DND-41 (cell line): ENCODE measurements around the gene THRB.

Experiments
- ATAC-seq: fragments of 200-7000 bp; cut with Tn5 transposase; 3 replicates; pipeline ENCODE4 v1.9.1; 2021; ENCODE audit warnings: low read depth; ENCODE audit not compliant: insufficient read depth
- DNase-seq: peaks from one replicate; pipeline ENCODE4 v3.0.0-alpha.2; 2020
- H2AFZ ChIP-seq: 2 replicates; pipeline ENCODE4 v1.6.0; 2012; ENCODE audit warnings: low read depth, low read length
- H3K27ac ChIP-seq: 2 replicates; pipeline ENCODE4 v1.5.1; 2012; ENCODE audit warnings: low read length, inconsistent platforms
- H3K27me3 ChIP-seq: fragments of 200-600 bp; sonication (generic); 2 replicates; pipeline ENCODE4 v1.6.0; 2012; ENCODE audit warnings: low read length, mild to moderate bottlenecking, inconsistent platforms; ENCODE audit not compliant: insufficient read depth, poor library complexity
- H3K36me3 ChIP-seq: 2 replicates; pipeline ENCODE4 v1.5.1; 2012; ENCODE audit warnings: low read length, inconsistent platforms; ENCODE audit not compliant: insufficient read depth
- H3K4me1 ChIP-seq: 2 replicates; pipeline ENCODE4 v1.5.1; 2012; ENCODE audit warnings: mild to moderate bottlenecking, low read length; ENCODE audit not compliant: insufficient read depth
- H3K4me2 ChIP-seq: 2 replicates; pipeline ENCODE4 v1.6.0; 2012; ENCODE audit warnings: mild to moderate bottlenecking, moderate library complexity, low read length, inconsistent platforms; ENCODE audit not compliant: insufficient read depth
- H3K4me3 ChIP-seq, 2 experiments: fragments of 200-600 bp in 1 of 2; shearing (Covaris generic) in 1 of 2; 2 replicates each; pipeline ENCODE4 v1.5.1; 2012 to 2016; ENCODE audit warnings: inconsistent platforms in 2 of 2, low read length in 2 of 2, mild to moderate bottlenecking in 2 of 2, low read depth in 1 of 2, moderate library complexity in 1 of 2
- H3K79me2 ChIP-seq: 2 replicates; pipeline ENCODE4 v1.6.0; 2012; ENCODE audit warnings: low read length, inconsistent platforms; ENCODE audit not compliant: insufficient read depth
- H3K9ac ChIP-seq: 2 replicates; pipeline ENCODE4 v1.6.0; 2012; ENCODE audit warnings: low read depth, mild to moderate bottlenecking, inconsistent platforms, low read length, moderate library complexity
- H3K9me3 ChIP-seq: 2 replicates; pipeline ENCODE4 v1.5.1; 2012; ENCODE audit warnings: low read length, moderate library complexity, mild to moderate bottlenecking, inconsistent platforms; ENCODE audit not compliant: insufficient read depth, severe bottlenecking
- H4K20me1 ChIP-seq: 2 replicates; pipeline ENCODE4 v1.6.0; 2012; ENCODE audit warnings: low read length; ENCODE audit not compliant: insufficient read depth
- EZH2 ChIP-seq: IDR thresholded peaks from 3 replicates; pipeline ENCODE4 v1.6.1; 2012; ENCODE audit warnings: borderline replicate concordance, low read depth, mild to moderate bottlenecking, moderate library complexity, low read length, inconsistent platforms; ENCODE audit not compliant: severe bottlenecking
- TF ChIP-seq, protein P1 (sequence below): IDR thresholded peaks from 2 replicates; pipeline ENCODE4 v1.5.1; 2012; ENCODE audit warnings: borderline replicate concordance, low read length, moderate library complexity, mild to moderate bottlenecking; ENCODE audit not compliant: poor library complexity, severe bottlenecking; ENCODE audit errors: extremely low read depth

Gene THRB

DNA sequence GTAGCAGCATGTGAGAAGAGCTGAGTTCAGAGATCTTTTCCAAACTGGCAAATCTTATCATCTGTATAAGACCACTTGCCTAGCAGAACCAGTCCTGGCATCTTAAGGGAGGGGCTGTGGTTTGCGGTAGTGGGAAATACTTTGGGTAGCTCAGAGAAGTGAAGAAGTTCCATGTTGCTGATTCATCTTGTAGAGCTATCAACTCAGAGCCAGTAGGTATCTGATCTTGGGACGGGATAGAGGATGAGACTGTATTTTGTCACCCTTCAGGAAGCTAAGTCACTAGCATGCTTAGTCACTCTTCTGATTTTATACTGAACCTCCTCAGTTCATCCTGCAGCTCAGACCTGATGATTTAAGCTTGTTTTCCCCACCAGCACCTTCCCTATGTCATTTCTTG, 338.2 kb downstream of the THRB start:
- H3K9ac ChIP-seq = no peak overlapping the region
- no peaks in the 10 kb centered on the region for H3K79me2 ChIP-seq
- H3K36me3 ChIP-seq = no peaks in the 10 kb centered on the region
- no peaks in the 10 kb centered on the region for H3K9me3 ChIP-seq
- no peak overlapping the region for H2AFZ ChIP-seq
- no peak overlapping the region for H3K27ac ChIP-seq
- H3K4me2 ChIP-seq = no peak overlapping the region
- ATAC-seq (no peak), DNase-seq (no peak)
- no peaks in the 10 kb centered on the region for H3K4me1 ChIP-seq
- no peak for TF ChIP-seq EZH2
- TF ChIP-seq, protein P1, sequence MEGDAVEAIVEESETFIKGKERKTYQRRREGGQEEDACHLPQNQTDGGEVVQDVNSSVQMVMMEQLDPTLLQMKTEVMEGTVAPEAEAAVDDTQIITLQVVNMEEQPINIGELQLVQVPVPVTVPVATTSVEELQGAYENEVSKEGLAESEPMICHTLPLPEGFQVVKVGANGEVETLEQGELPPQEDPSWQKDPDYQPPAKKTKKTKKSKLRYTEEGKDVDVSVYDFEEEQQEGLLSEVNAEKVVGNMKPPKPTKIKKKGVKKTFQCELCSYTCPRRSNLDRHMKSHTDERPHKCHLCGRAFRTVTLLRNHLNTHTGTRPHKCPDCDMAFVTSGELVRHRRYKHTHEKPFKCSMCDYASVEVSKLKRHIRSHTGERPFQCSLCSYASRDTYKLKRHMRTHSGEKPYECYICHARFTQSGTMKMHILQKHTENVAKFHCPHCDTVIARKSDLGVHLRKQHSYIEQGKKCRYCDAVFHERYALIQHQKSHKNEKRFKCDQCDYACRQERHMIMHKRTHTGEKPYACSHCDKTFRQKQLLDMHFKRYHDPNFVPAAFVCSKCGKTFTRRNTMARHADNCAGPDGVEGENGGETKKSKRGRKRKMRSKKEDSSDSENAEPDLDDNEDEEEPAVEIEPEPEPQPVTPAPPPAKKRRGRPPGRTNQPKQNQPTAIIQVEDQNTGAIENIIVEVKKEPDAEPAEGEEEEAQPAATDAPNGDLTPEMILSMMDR = no peak
- H3K27me3 ChIP-seq = no peaks in the 10 kb centered on the region
- no peak overlapping the region for H3K4me3 ChIP-seq
- H4K20me1 ChIP-seq = no peaks in the 10 kb centered on the region

DNA sequence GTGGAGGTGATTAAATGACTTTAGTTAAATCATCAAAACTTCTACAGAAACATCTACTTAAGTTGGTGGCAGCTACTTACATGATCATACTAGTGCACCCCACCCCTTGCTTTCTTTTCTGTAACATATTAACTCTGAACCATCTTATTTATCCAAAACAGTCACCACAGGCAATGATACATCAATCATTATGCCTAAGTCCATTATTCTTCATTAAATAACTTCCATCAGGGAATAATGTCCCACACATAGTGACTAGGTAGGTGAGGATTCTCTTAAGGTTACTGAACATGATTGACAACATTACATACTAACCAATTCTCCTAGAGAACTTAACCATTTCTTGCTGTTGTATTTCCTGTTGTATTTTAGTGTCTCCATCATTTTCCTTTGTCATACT, 339.4 kb downstream of the THRB start:
- Histone ChIP-seq H3K9me3 (no peaks in the 10 kb centered on the region), H3K4me2 (no peak overlapping the region), H2AFZ (no peak overlapping the region), H4K20me1 (no peaks in the 10 kb centered on the region), H3K4me3 (no peak overlapping the region), H3K27ac (no peak overlapping the region), H3K4me1 (no peaks in the 10 kb centered on the region), H3K27me3 (no peaks in the 10 kb centered on the region), H3K9ac (no peak overlapping the region), H3K79me2 (no peaks in the 10 kb centered on the region), H3K36me3 (no peaks in the 10 kb centered on the region)
- no peak for TF ChIP-seq EZH2
- ATAC-seq (no peak), DNase-seq (no peak)

DNA sequence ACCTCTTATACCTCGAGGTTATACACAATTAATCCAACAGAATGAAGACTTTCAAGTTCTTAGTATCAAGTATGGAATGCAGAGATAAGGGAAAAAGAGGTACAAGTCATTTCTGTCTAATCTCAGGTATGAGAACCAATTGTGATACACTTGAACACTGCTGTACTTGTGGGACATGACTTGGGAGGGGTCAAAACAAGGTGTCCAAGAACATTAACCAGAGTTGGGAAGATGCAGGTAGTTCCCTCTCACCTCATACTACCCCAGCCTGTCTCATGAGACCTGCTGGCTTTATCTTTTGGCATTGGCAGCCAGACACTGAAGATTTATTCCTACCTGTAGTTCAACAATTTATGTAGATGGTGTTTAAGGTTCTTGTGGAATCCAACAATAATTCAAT, 339.9 kb downstream of the THRB start:
- TF ChIP-seq, protein P1 = no peak
- no peak for TF ChIP-seq EZH2
- H3K36me3 ChIP-seq = no peaks in the 10 kb centered on the region
- no peaks in the 10 kb centered on the region for H3K27me3 ChIP-seq
- no peaks in the 10 kb centered on the region for H3K79me2 ChIP-seq
- H3K27ac ChIP-seq = no peak overlapping the region
- DNase-seq (no peak), ATAC-seq (no peak)
- no peaks in the 10 kb centered on the region for H4K20me1 ChIP-seq
- H3K4me1 ChIP-seq = no peaks in the 10 kb centered on the region
- no peak overlapping the region for H3K4me2 ChIP-seq
- H3K9ac ChIP-seq = no peak overlapping the region
- H3K4me3 ChIP-seq = no peak overlapping the region
- H3K9me3 ChIP-seq = no peaks in the 10 kb centered on the region
- H2AFZ ChIP-seq = no peak overlapping the region

DNA sequence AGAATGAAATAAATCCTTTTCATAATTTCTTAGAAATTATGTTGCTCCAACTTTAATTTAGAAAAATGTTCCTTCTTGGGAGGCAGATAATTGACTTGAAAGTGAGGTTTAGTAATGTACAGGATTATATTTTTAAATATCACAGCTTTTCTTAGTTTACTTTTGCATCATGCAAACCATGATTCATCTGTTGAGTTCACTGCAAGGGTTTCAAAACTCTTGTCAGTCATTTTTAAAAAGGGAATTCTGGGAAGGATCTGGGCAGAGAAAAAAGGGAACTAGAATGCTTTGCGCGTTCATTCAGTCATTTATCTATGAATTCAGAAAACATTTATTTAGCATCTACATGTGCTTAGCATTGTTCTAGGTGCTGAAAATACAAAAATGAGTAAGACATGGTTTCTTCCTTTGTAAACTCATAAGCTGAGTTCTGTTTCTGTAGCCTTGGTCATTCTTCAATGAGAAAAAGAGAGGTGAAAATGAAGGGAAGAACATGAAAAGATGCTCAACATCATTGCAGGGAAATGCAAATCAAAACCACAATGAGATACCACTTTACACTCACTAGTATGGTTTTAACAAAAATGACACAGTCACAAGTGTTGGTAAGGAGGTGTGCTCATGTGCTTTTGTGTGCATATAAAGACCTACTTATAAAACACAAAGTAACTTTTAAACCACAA, 340.5 kb downstream of the THRB start:
- Histone ChIP-seq H3K4me3 (no peak overlapping the region), H3K27ac (no peak overlapping the region), H3K27me3 (no peaks in the 10 kb centered on the region), H3K4me2 (no peak overlapping the region), H3K9me3 (no peaks in the 10 kb centered on the region), H2AFZ (no peak overlapping the region), H4K20me1 (no peaks in the 10 kb centered on the region), H3K4me1 (no peaks in the 10 kb centered on the region), H3K79me2 (no peaks in the 10 kb centered on the region), H3K9ac (no peak overlapping the region), H3K36me3 (no peaks in the 10 kb centered on the region)
- DNase-seq = no peak
- no peak for ATAC-seq
- TF ChIP-seq, protein P1 = no peak
- no peak for TF ChIP-seq EZH2
